Putamen (tissue), 1 donor: Measurements from ENCODE around the gene CDK5R1.

Experiments
- DNase-seq: peaks from one replicate; pipeline ENCODE4 v3.0.0-alpha.2; 2016; ENCODE audit warnings: low spot score

CDK5R1 gene

DNA sequence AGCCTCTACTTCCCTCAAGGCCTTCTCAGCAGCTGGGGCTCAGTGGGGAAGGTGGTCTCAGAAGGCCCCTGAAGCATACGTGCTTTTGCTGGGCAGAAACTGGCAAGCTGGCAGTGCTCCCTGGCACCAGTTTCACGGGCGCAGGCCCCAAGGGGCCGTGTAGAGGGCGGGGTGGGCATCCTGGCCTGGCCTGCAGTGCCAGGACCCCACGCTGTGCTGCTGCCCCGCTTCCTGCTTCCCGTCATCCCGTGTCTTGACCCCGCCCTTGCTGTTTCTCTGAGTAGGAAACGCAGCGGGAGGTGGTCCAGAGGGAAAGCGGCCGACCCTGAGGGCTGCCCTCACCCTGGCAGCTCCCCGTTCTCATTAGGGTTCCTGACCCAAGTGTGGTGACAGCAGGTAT lies 6.8 kb downstream of the CDK5R1 start:
- no peak for DNase-seq

DNA sequence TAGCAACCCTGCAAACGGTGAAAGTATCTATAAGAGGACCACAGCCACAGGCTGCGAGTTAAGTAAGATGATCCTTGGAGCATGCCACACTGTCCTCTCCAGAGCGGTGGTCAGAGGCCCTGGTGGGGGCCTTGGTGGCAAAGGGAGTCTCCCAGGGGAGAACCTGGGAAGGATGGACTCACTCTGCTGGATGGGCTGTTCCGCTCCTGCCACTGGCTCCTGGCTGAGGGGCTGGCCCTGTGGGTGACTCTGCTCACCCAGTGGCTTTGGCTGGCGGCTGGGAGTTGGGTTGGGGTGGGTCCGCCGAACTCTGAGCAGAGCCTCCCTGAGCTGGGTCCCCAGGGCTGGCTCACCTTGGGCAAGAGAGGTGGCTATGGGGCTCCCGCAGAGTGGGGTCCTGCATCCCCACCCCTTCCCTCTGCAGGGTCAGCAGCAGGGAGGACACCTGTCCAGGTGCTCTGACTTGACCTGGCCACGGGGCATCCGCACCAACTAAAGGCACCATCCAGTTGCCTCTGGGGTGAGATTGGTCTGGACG lies 7.3 kb downstream of the CDK5R1 start:
- DNase-seq, result no peak

DNA sequence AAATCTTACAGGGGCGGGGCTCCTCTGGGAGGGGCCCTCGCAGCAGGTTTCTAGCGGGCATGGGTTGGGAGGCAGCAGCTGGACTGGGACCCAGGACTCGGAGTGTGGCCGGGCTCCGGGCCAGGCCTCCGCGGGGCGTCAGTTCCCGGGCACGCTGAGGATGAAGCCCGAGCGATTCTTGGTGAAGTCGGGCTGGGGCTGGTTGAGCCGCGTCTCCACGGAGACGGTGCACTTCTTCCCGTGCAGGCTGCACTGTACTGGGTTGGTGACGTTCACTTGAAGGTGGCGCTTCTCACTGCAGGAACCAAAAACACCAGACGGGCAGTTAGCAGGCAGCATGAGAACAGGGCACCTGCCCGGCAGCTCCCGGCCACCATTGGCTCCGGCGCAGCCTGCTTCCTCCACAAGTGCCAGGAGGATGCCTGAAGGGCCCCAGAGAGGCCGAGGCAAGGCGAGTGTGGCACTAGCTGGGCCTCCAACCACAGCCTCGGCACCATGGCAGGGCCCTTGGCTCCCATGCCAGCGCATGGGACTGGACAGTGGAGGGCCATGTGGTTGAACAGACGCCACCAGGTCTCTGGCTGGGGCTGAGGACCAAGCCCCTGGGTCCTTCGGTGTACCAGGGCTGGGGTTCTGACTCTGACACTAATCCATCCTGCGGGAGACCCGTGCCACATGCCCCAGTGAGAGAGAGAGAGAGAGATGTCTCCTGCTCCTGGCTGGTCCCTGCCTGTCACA lies 8.0 kb downstream of the CDK5R1 start:
- DNase-seq, result no peak

DNA sequence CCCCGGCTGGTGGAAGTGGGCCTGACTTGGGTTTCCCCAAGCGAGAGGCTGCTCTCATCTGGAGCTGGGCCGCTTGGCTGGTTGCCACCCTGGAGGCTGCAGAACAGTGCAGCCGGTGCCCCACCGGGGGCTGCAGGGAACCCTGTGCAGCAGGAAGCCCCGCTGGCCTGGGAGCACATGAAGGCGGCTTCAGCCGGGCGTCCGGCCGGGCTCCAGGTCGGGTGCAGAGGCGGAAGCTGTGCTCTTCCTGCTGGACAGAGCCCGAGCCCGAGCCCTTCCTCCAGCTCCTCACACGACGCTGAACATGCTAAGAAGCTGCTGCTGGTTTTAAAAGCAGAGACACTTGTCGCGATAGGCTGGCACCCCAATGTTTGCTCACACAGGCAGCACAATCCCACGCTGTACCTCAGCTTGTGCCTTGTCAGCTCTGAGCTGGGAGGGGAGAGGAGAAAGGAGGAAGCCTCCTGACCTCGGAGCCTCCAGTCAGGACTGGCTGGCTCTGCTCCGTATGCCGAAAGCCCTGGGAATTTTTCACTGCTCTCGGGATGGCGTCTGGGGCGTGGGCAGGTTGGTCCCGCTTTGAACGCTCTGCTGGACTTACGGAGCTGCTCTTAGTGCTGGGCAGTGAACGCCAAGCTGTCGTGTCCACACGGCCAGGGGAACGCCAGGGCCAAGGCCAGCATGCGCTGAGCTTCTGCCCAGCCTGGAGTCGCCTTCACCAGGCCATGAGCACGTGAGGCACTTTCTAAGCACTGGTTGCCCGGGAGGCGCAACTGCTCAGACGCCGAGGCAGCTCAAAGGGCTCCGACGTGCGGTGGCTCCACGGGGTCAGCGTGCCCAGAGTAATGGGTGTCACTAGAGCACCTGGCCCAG lies 8.8 kb downstream of the CDK5R1 start:
- DNase-seq, result no peak

DNA sequence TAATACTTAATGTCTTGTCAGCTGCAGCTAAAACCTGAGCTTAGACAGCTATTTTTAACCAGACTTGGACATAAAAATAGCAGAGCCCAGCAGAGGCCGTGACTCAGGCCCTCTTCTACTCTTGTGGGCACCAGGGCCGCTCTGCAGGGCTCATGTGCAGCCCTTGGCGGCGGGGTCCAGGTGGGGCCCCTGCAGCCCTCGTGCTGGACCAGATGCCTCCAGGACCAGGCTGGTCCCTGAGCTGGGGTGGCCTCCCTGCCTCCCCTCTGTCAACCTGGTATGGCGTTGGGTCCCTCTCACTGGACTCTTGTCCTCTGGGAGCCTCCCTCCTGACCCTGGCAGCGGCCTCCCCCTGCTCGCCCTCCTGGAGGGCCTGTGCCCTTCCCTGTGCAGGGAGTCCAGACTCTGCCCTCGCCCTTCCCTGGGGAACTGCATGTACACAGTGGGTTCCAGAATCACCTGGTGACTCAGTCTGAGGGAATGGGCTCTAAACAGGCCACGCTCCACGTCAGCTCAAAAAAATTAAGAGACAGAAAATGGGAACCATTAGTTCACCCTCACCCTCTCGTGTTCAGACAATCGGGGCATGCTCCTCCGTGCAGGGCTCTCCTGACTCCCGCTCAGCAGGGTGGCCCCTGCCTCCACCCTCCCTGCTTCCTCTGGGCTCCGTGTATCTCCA lies 9.7 kb downstream of the CDK5R1 start:
- DNase-seq, result no peak

DNA sequence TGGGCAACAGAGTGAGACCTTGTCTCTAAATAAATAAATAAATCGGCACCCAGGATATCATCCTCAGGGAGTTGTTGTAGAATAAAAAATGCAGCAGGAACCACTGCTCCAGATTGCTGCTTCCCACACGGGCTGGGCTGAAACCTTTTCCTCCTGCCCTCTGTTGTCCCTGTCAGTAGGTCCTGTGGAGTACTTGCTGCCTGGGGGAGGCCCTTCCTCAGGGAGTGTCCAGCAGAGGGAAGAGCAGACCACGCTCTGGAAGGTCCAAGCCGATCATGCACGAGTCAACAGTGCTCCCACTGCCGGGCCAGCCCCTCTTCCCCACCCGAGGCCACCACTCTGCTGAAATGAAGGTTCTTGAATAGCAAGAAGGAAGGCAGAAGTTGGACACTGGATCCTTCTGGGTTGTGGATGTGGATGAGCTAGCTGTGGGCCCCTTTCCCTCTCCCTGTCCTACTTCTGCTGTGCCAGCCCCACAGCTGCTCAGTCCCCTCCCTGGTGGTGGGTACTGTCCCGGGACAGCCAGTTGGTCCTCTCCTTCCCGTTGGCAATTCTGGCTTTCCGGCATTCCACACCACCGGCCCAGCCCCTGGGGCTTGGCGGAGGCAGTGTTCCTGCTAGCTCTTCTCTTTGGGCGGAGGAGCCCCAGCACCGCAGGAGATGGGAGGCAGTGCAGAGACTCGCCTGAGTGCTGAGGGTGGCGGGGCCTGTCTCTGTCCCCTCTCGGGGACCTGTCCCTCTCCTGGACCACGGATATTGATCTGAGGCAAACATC lies 10.8 kb downstream of the CDK5R1 start:
- no peak for DNase-seq

DNA sequence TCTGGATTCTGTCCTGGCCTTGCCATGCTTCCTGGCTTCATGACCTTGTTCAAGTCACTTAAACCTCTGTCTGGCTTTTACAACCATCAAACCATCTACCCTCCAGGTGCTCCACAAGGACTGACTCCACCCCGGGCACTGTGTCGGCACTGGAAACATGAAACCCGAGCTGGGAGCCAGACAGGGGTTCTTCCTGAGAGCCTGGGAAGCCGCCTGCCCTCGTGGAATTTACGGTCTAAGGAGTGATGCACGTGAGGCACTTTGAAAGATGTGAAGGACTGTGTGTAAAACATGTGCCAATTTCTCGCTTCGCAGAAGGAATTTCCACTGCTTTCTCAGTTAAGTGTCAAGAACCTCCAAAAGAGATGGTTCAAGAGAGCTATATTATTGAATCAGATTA lies 11.6 kb downstream of the CDK5R1 start:
- DNase-seq, result no peak

DNA sequence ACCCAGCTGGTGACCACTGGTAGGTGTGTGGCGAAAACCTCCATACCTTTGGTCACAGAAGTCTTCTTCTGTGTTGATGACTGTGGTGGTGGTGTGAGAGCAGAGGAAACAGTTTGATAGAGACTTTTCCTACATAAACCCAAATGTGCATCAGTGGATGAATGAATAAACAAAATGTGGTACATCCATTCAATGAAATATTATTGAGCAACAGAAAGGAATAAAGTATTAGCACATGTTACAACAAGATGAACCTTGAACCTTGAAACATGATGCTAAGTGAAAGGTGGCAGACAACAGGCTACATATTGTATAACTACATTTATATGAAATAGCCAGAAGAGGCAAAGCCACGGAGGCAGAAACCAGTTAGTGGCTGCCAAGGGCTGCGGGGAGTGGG lies 15.2 kb downstream of the CDK5R1 start:
- DNase-seq, result no peak

DNA sequence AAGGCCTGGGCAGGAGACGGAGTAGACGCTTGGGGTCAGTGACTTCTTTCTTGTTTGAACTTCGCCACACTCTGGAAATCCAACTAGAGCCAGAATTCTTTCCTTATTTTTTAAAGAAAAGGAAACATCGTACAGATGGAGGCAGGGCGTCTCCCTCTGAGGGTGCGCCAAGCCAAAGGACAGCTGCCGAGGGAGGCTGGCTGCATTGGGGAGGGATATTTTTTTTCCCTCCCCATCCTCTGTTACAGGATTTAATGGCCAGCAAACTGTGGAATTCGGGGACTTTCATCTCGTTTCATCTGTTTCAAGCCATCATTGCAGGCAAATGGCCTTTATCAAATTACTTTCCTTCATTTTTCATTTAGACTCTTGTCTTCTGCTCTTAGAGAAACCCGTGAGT lies 15.9 kb downstream of the CDK5R1 start:
- no peak for DNase-seq

DNA sequence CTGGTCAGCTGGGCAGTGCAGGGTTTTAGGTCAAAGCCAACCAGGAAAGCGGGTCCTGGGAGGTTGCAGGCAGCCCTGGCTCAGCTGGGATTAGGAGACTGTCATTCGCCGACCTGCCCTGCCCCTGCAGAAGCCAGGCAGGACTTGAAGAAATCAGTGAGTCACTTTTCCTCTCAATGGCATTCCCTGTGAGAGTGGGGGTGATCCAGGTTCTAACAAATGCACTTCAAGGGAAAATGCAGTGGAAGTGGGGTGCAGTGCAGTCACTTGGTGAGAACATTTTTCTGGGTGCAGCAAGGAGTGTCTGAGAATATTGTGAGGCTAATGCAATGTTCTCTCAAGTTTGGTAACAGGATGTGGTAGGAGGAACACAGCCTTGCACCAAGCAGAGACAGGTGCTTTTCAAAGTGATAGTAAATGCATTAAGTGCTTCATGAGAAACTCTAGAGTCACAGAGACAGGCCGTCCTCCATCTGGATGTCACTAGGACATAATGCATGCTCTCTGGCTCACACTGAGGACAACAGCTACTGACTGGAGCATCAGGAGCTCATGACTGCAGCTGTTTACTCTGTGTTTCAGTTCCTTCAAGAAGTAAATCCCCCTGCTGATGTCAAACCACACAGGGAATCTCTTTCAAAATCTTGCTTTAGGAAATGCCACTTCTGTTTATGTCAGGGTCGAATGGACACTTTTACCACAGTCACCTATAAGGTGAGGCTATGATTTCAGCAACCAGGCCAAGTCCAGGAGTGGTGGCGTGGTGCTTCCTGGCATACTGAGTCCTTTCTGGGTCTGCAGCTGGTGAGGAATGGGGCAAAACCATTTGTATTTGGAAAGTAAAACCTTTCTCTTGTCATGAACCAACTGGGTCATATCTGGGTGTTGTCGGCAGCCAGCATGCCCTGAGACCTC lies 16.7 kb downstream of the CDK5R1 start:
- no peak for DNase-seq

DNA sequence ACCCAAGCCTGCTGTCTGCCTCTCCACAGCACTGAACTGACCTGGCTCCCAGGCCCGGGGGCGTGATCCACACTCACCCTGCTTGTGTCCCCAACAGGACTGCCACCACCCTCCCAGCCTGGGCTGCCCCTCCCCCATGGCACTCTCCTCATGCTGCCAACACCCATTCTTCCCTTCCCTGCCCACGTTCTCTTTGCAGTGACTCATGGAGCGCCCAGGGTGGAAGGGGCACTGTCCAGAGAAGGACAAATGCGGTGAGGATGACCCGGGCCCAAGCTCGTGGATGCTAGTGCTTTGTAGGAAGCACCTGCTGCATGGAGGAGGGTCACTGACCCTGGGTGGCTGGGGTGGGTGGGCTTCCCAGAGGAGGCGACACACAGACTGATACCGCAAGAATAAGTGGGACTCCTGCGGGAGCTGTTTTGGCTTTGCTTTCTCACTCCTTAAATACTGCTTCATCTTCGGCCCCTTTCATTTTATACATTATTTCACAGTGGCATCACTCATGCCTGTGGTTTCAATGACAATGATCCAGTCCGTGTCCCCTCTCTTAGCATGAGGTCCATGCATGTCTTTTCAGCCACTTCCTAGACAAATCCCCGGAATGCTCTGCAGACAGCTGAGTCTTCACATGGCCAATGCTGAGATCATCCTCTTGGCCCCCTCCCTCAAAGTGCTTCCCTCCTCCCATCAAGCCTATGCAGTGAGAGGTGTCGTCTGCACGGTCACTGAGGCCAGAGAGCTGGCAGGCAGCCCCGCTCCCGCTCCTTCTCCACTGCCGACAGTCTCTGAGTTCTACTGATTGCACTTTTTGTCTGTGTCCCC lies 17.6 kb downstream of the CDK5R1 start:
- no peak for DNase-seq

DNA sequence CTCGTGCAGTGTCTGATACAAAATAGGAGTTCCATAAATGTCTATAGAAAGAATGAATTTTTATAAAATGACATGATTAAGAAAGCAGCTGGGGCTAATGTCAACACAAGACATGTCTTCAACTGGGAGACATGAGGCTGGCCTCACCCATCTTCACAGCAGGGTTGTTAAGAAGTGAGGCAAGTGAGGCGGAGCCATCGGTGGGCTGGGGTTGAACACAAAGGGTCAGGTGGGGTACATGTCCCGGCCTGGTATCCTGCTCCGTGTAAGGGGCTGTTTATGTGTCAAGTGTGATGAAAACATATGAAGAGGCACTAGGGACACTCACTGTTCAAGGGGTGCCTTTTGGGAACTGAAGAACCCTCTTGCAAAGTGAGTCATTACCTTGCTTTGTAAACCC lies 22.1 kb downstream of the CDK5R1 start:
- no peak for DNase-seq

DNA sequence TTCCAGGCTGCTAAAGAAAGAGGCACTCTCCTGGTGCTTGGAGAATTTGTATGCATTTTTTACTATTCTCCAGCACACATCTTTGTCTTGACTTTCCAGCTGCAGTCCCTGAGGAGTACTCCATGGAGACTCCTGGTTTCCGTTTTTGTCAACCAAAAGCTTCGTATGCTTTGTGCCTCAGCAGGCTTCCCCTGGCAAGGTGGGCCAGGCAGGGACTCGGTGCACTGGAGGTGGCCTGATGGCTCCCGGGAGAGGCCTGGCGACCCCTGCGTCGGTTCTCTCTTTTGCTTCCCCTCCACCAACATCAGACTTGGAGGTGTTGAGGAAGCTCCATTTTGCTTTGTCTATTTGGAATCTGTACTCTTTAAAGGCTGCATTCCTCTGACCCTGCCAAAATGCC lies 23.7 kb downstream of the CDK5R1 start:
- no peak for DNase-seq

DNA sequence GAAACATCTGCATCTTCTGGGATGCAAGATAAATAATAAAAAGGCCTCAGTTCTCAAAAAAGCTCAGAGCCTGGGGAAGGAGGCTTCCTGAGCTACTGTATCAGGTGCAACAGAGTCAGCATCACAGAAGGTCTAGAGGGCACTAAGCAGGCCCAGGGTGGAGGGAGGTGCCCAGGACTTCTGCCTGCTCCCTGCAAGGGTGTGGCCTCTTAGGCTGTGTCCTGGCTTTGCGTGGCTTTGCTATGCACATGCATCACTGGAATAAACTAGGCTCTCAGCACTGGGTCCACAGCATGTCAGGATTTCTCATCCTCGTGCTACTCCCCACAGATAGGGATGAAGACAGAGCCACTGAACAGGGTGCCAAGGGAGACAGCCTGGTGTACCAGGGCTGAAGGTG lies 25.5 kb downstream of the CDK5R1 start:
- no peak for DNase-seq

DNA sequence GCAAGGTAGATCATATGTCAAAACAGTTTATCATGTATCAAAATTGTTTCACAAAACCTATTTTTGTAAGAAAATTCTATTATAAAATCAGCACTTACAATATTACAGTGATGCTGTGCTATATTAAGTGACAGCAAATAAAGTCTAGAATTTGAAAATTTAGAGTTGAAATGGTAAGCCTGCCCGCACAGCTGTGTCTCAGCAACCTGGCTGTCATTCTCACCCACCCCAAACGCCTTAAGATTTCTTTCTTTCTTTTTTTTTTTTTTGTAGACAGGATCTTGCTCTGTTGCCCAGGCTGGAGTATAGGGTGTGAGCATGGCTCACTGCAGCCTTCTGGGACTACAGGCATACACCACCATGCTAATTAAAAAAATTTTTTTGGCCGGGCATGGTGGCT lies 26.8 kb downstream of the CDK5R1 start:
- DNase-seq, result no peak

DNA sequence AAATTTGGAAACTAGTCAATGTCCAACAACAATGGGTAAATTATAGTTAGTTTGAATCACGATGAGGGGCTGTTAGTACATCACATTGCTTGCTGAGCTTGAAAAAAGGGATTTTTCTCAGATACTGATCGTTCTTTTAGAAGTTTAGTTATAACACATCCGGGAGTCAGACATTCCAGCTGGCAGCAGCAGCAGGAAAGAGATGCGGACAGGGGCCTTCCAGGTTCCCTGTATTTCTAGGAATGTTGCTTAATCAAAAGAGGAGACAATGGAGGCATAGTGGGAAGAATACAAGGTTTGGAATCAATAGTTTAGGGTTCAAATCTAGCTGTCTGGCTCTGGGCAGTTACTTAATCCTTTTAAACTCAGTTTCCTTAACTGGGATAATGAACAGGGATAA lies 27.8 kb downstream of the CDK5R1 start:
- DNase-seq, result no peak

DNA sequence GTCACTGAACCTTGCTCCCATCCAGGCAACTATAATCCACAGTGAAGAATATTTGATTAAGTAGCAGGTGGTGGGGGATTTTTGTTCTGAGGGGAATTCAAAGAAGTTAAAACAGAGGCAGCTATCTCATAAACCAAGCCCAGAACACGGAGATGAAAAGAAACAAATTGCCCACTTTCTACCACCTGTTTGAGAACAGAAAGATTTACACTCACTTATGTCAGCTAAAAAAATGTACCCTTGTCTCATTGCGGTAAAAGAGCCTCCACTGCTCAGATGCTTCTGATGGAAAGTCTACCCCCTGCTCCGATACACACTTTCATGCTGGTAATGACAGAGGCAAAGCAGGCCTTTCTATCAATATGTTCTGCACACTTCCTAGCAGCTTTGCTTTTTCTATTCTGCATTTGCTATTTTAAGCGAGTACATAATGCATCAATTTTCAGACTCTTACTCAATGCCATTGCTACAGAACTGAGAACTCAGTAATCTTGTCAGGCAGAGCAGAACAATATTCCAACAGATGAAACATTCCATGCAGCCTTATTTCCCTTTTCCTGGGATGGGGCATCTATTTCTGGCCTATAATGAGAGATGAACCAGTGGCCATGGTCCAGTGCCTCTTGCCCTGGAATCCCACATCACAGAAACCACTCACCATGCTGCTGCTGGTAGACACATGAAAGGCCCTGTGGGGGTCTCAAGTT lies 29.0 kb downstream of the CDK5R1 start:
- DNase-seq, result no peak

DNA sequence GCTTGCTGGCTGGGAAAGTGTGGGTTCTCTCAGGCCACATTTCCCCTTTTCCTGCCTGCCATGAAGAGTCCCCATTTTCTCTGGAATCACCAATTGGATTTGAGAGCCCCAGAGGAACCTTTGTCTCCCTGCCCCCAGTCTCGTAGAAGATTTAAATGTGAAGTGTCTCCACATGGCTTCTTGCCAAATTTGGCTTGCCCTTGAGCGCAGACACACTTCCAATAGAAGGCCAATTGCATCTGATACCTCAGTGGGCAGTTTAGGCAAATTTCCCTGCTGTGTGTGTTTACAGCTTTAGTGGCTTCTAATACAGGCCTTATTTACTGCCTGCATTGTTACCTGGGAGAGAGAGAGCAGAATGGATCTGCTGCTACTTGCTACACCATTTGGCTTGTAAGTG lies 29.7 kb downstream of the CDK5R1 start:
- DNase-seq, result no peak
